Spleen (tissue), 7 donors: ENCODE measurements around the gene IFI30.

Experiments
- POLR2A ChIP-seq, 3 donors: fragments of 450-650 bp; IDR thresholded peaks; one replicate each; pipeline ENCODE4 v1.5.1; 2017; ENCODE audit warnings: antibody characterized with exemption in 3 of 3, mild to moderate bottlenecking in 1 of 3
- POLR2AphosphoS5 ChIP-seq, 3 donors: sonication (generic); formaldehyde crosslinking; IDR thresholded peaks; one replicate each; pipeline ENCODE4 v1.5.1; 2017; ENCODE audit warnings: antibody characterized with exemption in 3 of 3
- TF ChIP-seq, protein P1 (sequence below), 11 experiments: fragments of 200-600 bp in 7 of 11; fragments of 450-650 bp in 4 of 11; sonication (generic) in 4 of 11; IDR thresholded peaks in 8 of 11; conservative IDR thresholded peaks in 3 of 11; 1 replicate in 7 of 11; 2 replicates in 4 of 11; pipeline versions ENCODE4 v1.4.0 to v1.8.0; 2016 to 2021; ENCODE audit warnings: antibody characterized with exemption in 11 of 11, inconsistent platforms in 4 of 11, mild to moderate bottlenecking in 1 of 11
- donor health status: DM: no; HTN: no; CAD: no; lungs with moderate emphysema.
- donor health status: DM: no; HTN: no; CAD: no.
- donor health status: DM: no; HTN: no; CAD: no.

DNA sequence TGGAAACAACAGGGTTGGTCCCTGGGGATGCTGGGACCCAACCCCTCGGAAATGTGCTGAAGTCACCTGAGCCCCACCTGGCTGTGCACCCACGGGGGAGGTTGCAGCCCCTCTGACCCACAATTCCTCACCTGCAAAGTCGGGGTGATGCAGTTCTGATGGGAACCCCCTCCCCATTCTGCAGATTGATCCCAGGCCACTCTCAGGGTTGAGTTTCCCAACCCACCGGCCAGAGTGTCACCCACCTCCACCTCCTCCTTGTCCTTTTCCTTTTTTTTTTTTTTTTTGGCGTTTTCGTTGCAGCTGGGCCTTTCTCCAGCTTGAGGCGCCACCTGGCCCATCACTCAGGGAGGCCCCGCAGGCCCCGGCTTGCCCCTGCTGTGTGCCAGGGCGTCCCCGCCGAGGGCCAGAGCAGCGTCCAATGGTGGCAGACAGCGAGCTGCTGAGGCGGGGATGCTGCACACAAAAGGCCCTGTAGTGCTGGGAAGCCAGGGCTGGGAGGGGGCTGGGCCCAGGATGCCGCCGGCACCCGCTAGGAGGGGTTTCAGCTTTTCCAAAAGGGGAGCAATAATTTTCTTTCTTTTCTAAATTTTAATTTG is 16.0 kb upstream of the IFI30 start:
- TF ChIP-seq, protein P1, sequence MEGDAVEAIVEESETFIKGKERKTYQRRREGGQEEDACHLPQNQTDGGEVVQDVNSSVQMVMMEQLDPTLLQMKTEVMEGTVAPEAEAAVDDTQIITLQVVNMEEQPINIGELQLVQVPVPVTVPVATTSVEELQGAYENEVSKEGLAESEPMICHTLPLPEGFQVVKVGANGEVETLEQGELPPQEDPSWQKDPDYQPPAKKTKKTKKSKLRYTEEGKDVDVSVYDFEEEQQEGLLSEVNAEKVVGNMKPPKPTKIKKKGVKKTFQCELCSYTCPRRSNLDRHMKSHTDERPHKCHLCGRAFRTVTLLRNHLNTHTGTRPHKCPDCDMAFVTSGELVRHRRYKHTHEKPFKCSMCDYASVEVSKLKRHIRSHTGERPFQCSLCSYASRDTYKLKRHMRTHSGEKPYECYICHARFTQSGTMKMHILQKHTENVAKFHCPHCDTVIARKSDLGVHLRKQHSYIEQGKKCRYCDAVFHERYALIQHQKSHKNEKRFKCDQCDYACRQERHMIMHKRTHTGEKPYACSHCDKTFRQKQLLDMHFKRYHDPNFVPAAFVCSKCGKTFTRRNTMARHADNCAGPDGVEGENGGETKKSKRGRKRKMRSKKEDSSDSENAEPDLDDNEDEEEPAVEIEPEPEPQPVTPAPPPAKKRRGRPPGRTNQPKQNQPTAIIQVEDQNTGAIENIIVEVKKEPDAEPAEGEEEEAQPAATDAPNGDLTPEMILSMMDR (IDR thresholded peaks at IDR 0.05 in 8 of 11, conservative IDR thresholded peaks at IDR 0.05 in 3 of 11), result no peak
- TF ChIP-seq POLR2AphosphoS5 (IDR thresholded peaks at IDR 0.05) (no peak), POLR2A (IDR thresholded peaks at IDR 0.05) (no peak)
